K562 (cell line): ENCODE data around the gene DHRS12. TPM values are rescaled to one million over a fixed set of nuclear protein-coding genes. Genes with fewer than 3 reads are reported as not detected.
A peak's percentile ranks its signal among the peaks of the same experiment; 100 is the strongest.

ENCODE experiments used
- ATAC-seq: fragments of 200-7000 bp; cut with Tn5 transposase; 3 replicates; pipeline ENCODE4 v1.9.1; 2020; ENCODE audit warnings: moderate library complexity
- BruUV-seq: library from RNA; stranded (reverse); fragments of 400-500 nt; replicated peaks from 2 replicates; lab custom pipeline; 2021; lab: Mats Ljungman, UMichigan
- CTCF ChIA-PET: fragments of 300-600 bp; formaldehyde crosslinking; extraction: SDS; loops from one replicate; lab custom pipeline; 2021; ENCODE audit warnings: low intra/inter-chr PET ratio; lab: Yijun Ruan, JAX
- POLR2A ChIA-PET: fragments of 300-600, 350-650 bp; sonication (Branson Sonifier 250); formaldehyde crosslinking; extraction: SDS; loops from one replicate; lab custom pipeline; 2021; ENCODE audit warnings: antibody characterized with exemption, inconsistent platforms; lab: Yijun Ruan, JAX
- DNase-seq, 4 experiments: peaks; one replicate each; pipeline versions ENCODE4 v3.0.0 to v3.0.0-alpha.2; 2011 to 2018; ENCODE audit warnings: low spot score in 3 of 4, mixed read lengths in 3 of 4; ENCODE audit errors: extremely low read depth in 1 of 4
- FAIRE-seq: peaks from 2 replicates; lab custom pipeline; 2011; peaks lifted over from hg19 to GRCh38; lab: Jason Lieb, UNC
- H2AFZ ChIP-seq: 2 replicates; pipeline ENCODE4 v1.6.0; 2011; ENCODE audit warnings: low read depth, low read length, control low read depth, inconsistent platforms
- H3K27ac ChIP-seq: fragments of 200-600 bp; 3 replicates; pipeline ENCODE4 v1.8.0; 2011; ENCODE audit warnings: low read depth, mild to moderate bottlenecking, control low read depth, inconsistent platforms, low read length, moderate library complexity, mixed read lengths; ENCODE audit errors: extremely low read depth
- H3K27me3 ChIP-seq, 2 experiments: fragments of 300-600 bp in 1 of 2; 2 replicates in 1 of 2; 3 replicates in 1 of 2; pipeline versions ENCODE4 v1.6.0 to v1.8.0; 2011; ENCODE audit warnings: inconsistent platforms in 2 of 2, low read length in 2 of 2, mild to moderate bottlenecking in 1 of 2, mixed read lengths in 1 of 2, moderate library complexity in 1 of 2; ENCODE audit not compliant: control insufficient read depth in 2 of 2, insufficient read depth in 2 of 2
- H3K36me3 ChIP-seq: fragments of 300-600 bp; 3 replicates; pipeline ENCODE4 v1.8.0; 2011; ENCODE audit warnings: mild to moderate bottlenecking, low read length, inconsistent platforms; ENCODE audit not compliant: control insufficient read depth, insufficient read depth
- H3K4me1 ChIP-seq, 2 experiments: fragments of 200-600 bp in 1 of 2; replicated peaks in 1 of 2; 2 replicates in 1 of 2; 3 replicates in 1 of 2; pipeline versions ENCODE4 v1.5.1 to v1.8.0; 2011; ENCODE audit warnings: inconsistent platforms in 2 of 2, low read length in 2 of 2, mild to moderate bottlenecking in 1 of 2, mixed read lengths in 1 of 2, moderate library complexity in 1 of 2; ENCODE audit not compliant: control insufficient read depth in 2 of 2, insufficient read depth in 2 of 2
- H3K4me2 ChIP-seq: 2 replicates; pipeline ENCODE4 v1.6.1; 2011; ENCODE audit warnings: low read length, control low read depth, inconsistent platforms, mixed read lengths; ENCODE audit not compliant: insufficient read depth
- H3K4me3 ChIP-seq: fragments of 200-600 bp; sonication (generic), shearing (Covaris generic); 2 replicates; pipeline ENCODE4 v1.5.1; 2016; ENCODE audit warnings: control low read depth, inconsistent platforms
- H3K79me2 ChIP-seq: fragments of 200-600 bp; 3 replicates; pipeline ENCODE4 v1.8.0; 2011; ENCODE audit warnings: low read length, inconsistent platforms; ENCODE audit not compliant: control insufficient read depth, insufficient read depth
- H3K9ac ChIP-seq, 2 experiments: 2 replicates each; pipeline versions ENCODE4 v1.6.0 to v1.6.1; 2011; ENCODE audit warnings: low read depth in 2 of 2, low read length in 2 of 2, control low read depth in 1 of 2, inconsistent platforms in 1 of 2, mild to moderate bottlenecking in 1 of 2, mixed read lengths in 1 of 2; ENCODE audit not compliant: insufficient read depth in 1 of 2
- H3K9me1 ChIP-seq: one replicate; pipeline ENCODE4 v1.6.0; 2011; ENCODE audit warnings: inconsistent platforms, mild to moderate bottlenecking, low read length, moderate library complexity; ENCODE audit not compliant: control insufficient read depth, insufficient read depth
- H3K9me3 ChIP-seq: replicated peaks from 2 replicates; pipeline ENCODE4 v1.5.1; 2011; ENCODE audit warnings: low read depth, low read length, inconsistent platforms; ENCODE audit not compliant: control insufficient read depth, insufficient read depth
- H4K20me1 ChIP-seq: replicated peaks from 2 replicates; pipeline ENCODE4 v1.6.1; 2011; ENCODE audit warnings: low read length, inconsistent platforms, mixed read lengths; ENCODE audit not compliant: control insufficient read depth, insufficient read depth
- ARID1B ChIP-seq: fragments of 450-650 bp; IDR thresholded peaks from 2 replicates; pipeline ENCODE4 v1.6.1; 2016; ENCODE audit warnings: antibody characterized with exemption, mild to moderate bottlenecking, inconsistent platforms
- CTCFL ChIP-seq: IDR thresholded peaks from 2 replicates; pipeline ENCODE4 v1.6.1; 2011; ENCODE audit warnings: borderline replicate concordance, low read depth, mild to moderate bottlenecking, moderate library complexity, low read length; ENCODE audit not compliant: insufficient read depth, poor library complexity, severe bottlenecking
- DPF2 ChIP-seq: fragments of 450-650 bp; IDR thresholded peaks from 2 replicates; pipeline ENCODE4 v1.6.1; 2016
- HMBOX1 ChIP-seq: sonication (generic); IDR thresholded peaks from 2 replicates; pipeline ENCODE4 v1.6.1; 2016
- ID3 ChIP-seq, 2 experiments: fragments of 250-450 bp in 1 of 2; fragments of 450-650 bp in 1 of 2; sonication (Bioruptor Pico) in 1 of 2; IDR thresholded peaks; 2 replicates each; pipeline versions ENCODE4 v1.6.1 to v1.8.0; 2016 to 2021; ENCODE audit warnings: mild to moderate bottlenecking in 2 of 2, moderate library complexity in 2 of 2, missing compliant biosample characterization in 1 of 2, missing genetic modification characterization in 1 of 2
- KLF6 ChIP-seq: fragments of 250-450 bp; sonication (Bioruptor Pico); IDR thresholded peaks from 2 replicates; pipeline ENCODE4 v1.4.0; 2020; ENCODE audit warnings: mild to moderate bottlenecking, moderate library complexity, borderline replicate concordance
- PCBP1 ChIP-seq: fragments of 200-400 bp; formaldehyde crosslinking; IDR thresholded peaks from 2 replicates; pipeline ENCODE4 v1.6.1; 2018; ENCODE audit warnings: mild to moderate bottlenecking, low read depth, low read length; ENCODE audit not compliant: poor library complexity, severe bottlenecking
- ZBTB26 ChIP-seq: fragments of 450-650 bp; formaldehyde crosslinking; IDR thresholded peaks from 2 replicates; pipeline ENCODE4 v1.4.0; 2022; ENCODE audit warnings: missing genetic modification characterization
- ZNF764 ChIP-seq: fragments of 250-450 bp; sonication (Bioruptor Pico); IDR thresholded peaks from 2 replicates; pipeline ENCODE4 v1.4.0; 2020; ENCODE audit warnings: low read depth, mild to moderate bottlenecking, moderate library complexity
- ZSCAN32 ChIP-seq: fragments of 450-650 bp; formaldehyde crosslinking; IDR thresholded peaks from 2 replicates; pipeline ENCODE4 v1.4.0; 2020; ENCODE audit warnings: mild to moderate bottlenecking, moderate library complexity
- WGBS: fragments of 100-300 bp; shearing (Covaris generic); methylation state at CpG from one replicate; pipeline ENCODE4 v1.1.6; 2016; ENCODE audit warnings: low coverage, mixed read lengths; ENCODE audit not compliant: insufficient coverage; ENCODE audit errors: missing lambda C conversion rate; 5-methylcytosine and 5-hydroxymethylcytosine counted together
- in situ Hi-C: fragments of 300-500 bp; cut with MboI; formaldehyde crosslinking; loops from 4 replicates; pipeline ENCODE4 v1.15.0; 2018; ENCODE audit warnings: inconsistent platforms, mixed read lengths
- intact Hi-C: fragments of 100-400 bp; cut with micrococcal nuclease; formaldehyde crosslinking; loops from 2 replicates; pipeline ENCODE4 v1.14.2; 2022
- polyA plus RNA-seq, 8 experiments: library from polyadenylated mRNA; depleted of rRNA in 4 of 8; stranded (reverse) in 5 of 8; unstranded in 3 of 8; fragments of >200 nt; fragmentation: Nextera tagmentation in 2 of 8; fragmentation: Illumina TruSeq in 1 of 8; extraction: Ambion mirVana in 2 of 8; extraction: Trizol in 1 of 8; gene quantifications; 2 replicates each; pipeline versions ENCODE4 v1.2.1 to v1.2.3, GENCODE V29; 2011 to 2014; ENCODE audit warnings: inconsistent platforms in 1 of 8, missing spikeins in 1 of 8
- total RNA-seq, 7 experiments: library from RNA; depleted of rRNA in 6 of 7; stranded (reverse); fragments of >200 nt in 6 of 7; fragmentation: Illumina TruSeq in 2 of 7; extraction: Trizol in 2 of 7; gene quantifications; 2 replicates each; pipeline versions ENCODE4 v1.2.1 to v1.2.3, GENCODE V29; 2011 to 2021; ENCODE audit warnings: low replicate concordance in 1 of 7

DHRS12 gene
- total and polyA plus RNA-seq, 9 of the 15 experiments (the other 6 are each of a cell fraction or from before 2014, with no cell fraction given) = 0.62 to 2.7 (median 0.98) TPM

- no peak for TF ChIP-seq HMBOX1
Measured at GRCh38 chr13:51794964-51795363, 9.0 kb downstream of the DHRS12 start (continued).

- FAIRE-seq (peak; percentile 96), DNase-seq (peak; percentile 21 to 73 (median 46)), ATAC-seq (peak; percentile 93)
- Histone ChIP-seq H3K79me2 (no peaks in the 10 kb centered on the region), H3K27me3 (no peaks in the 10 kb centered on the region), H3K27ac (peak overlapping the region; percentile 49; the same call in 2 of the 3 replicates), H4K20me1 (no peaks in the 10 kb centered on the region), H3K4me1 (peaks cover 11 to 13% of the 10 kb centered on the region in 2 experiments; a peak in 4 of 5 replicates), H3K4me2 (peak overlapping the region; percentile 19; the same call in 1 of the 2 replicates), H3K4me3 (no peak overlapping the region), H2AFZ (peak overlapping the region; percentile 76), H3K9ac (no peak overlapping the region), H3K36me3 (no peaks in the 10 kb centered on the region), H3K9me1 (no peaks in the 10 kb centered on the region), H3K9me3 (no peaks in the 10 kb centered on the region)
- in situ Hi-C loops = loop anchor here (10.0 kb wide), 2 partner anchors 349 to 669 kb away; no protein-coding TSS in a partner anchor
- POLR2A ChIA-PET = interaction anchor here (0.6 to 1.0 kb wide), 3 partner anchors 9 to 341 kb away, joined by 3 read pairs; partner anchors contain the start of gene INTS6
- BruUV-seq = no TSS peak
- WGBS = 38% methylated on average over 6 of the region's 6 CpGs
- intact Hi-C loops = loop anchor here (5.0 kb wide), 1 partner anchor 356 kb away; no protein-coding TSS in a partner anchor
- CTCF ChIA-PET = no interaction called here
- TF ChIP-seq CTCFL (no peak), ZBTB26 (CRISPR knock-in tag) (no peak), ID3 (CRISPR knock-in tag; IDR thresholded peaks at IDR 0.05) (no peak), ID3 (tag; IDR thresholded peaks at IDR 0.05) (no peak), PCBP1 (no peak), KLF6 (CRISPR knock-in tag) (no peak), ZSCAN32 (CRISPR knock-in tag) (no peak), DPF2 (peak; percentile 40; the same call in 1 of the 2 replicates), ARID1B (peak; percentile 65), ZNF764 (CRISPR knock-in tag) (no peak)
Measured at GRCh38 chr13:51793570-51794271, 10.2 kb downstream of the DHRS12 start.
